HepG2 (cell line): ENCODE results near the gene ZSCAN31. TPM values are rescaled to one million over a fixed set of nuclear protein-coding genes. Genes with fewer than 3 reads are reported as not detected.

Experiments
- CCAR2 ChIP-seq: fragments of 200-400 bp; formaldehyde crosslinking; optimal IDR thresholded peaks from 2 replicates; pipeline ENCODE3; 2018; ENCODE audit warnings: low read depth, mild to moderate bottlenecking, low read length, moderate library complexity
- ESRRA ChIP-seq: sonication (generic); formaldehyde crosslinking; IDR thresholded peaks from 2 replicates; pipeline ENCODE4 v1.5.1; 2020; ENCODE audit warnings: mild to moderate bottlenecking, low read depth, missing genetic modification reagents
- HOXA7 ChIP-seq: sonication (generic); formaldehyde crosslinking; IDR thresholded peaks from 2 replicates; pipeline ENCODE4 v1.8.1; 2022; ENCODE audit warnings: mild to moderate bottlenecking, missing genetic modification reagents, moderate library complexity
- PITX1 ChIP-seq: sonication (generic); formaldehyde crosslinking; IDR thresholded peaks from 2 replicates; pipeline ENCODE4 v1.5.1; 2020; ENCODE audit warnings: mild to moderate bottlenecking, missing genetic modification reagents
- SMARCC2 ChIP-seq: fragments of 450-650 bp; IDR thresholded peaks from 2 replicates; pipeline ENCODE4 v1.6.1; 2017; ENCODE audit warnings: antibody characterized with exemption, mild to moderate bottlenecking
- THAP11 ChIP-seq: IDR thresholded peaks from 2 replicates; pipeline ENCODE4 v1.6.1; 2016; ENCODE audit warnings: missing biosample characterization, missing genetic modification reagents
- ZMYM2 ChIP-seq: sonication (generic); formaldehyde crosslinking; IDR thresholded peaks from 2 replicates; pipeline ENCODE4 v1.8.0; 2022; ENCODE audit warnings: mild to moderate bottlenecking, missing genetic modification reagents
- ZNF569 ChIP-seq: sonication (generic); formaldehyde crosslinking; IDR thresholded peaks from 2 replicates; pipeline ENCODE4 v1.5.0; 2020; ENCODE audit warnings: mild to moderate bottlenecking, missing genetic modification reagents, moderate library complexity, borderline replicate concordance
- polyA plus RNA-seq, 8 experiments: library from polyadenylated mRNA; depleted of rRNA in 3 of 8; stranded (reverse) in 7 of 8; unstranded in 1 of 8; fragments of >200 nt; fragmentation: Illumina TruSeq in 4 of 8; extraction: Trizol in 4 of 8; gene quantifications; 2 replicates each; pipeline versions ENCODE4 v1.2.1 to v1.2.3, GENCODE V29; 2011 to 2016; ENCODE audit warnings: low read depth in 4 of 8, missing spikeins in 1 of 8, mixed read lengths in 1 of 8; ENCODE audit not compliant: insufficient read depth in 1 of 8
- total RNA-seq, 5 experiments: library from RNA; depleted of rRNA; stranded (reverse); fragments of >200 nt; fragmentation: Illumina TruSeq; extraction: Trizol; gene quantifications; 2 replicates each; pipeline ENCODE4 v1.2.3, GENCODE V29; 2016; ENCODE audit warnings: low read depth in 1 of 5
- TF ChIP-seq, protein P1 (sequence below): sonication (generic); formaldehyde crosslinking; IDR thresholded peaks from 2 replicates; pipeline ENCODE4 v1.9.0; 2021; ENCODE audit warnings: missing genetic modification reagents, borderline replicate concordance
- TF ChIP-seq, protein P2 (sequence below): sonication (generic); formaldehyde crosslinking; conservative IDR thresholded peaks from 2 replicates; pipeline ENCODE4 v1.4.0; 2020; ENCODE audit warnings: missing genetic modification reagents
- TF ChIP-seq, protein P3 (sequence below): sonication (generic); formaldehyde crosslinking; conservative IDR thresholded peaks from 2 replicates; pipeline ENCODE4 v1.8.0; 2022; ENCODE audit warnings: low read depth, missing genetic modification reagents
- TF ChIP-seq, protein P4 (sequence below), 2 experiments: fragments of 450-650 bp in 1 of 2; sonication (generic) in 1 of 2; formaldehyde crosslinking in 1 of 2; IDR thresholded peaks; 2 replicates each; pipeline versions ENCODE4 v1.6.1 to v1.8.0; 2016 to 2022; ENCODE audit warnings: antibody characterized with exemption in 1 of 2, mild to moderate bottlenecking in 1 of 2, missing genetic modification reagents in 1 of 2

ZSCAN31 gene
- total and polyA plus RNA-seq, 2 of the 13 experiments (the other 11 are each of a cell fraction or from before 2014, with no cell fraction given) = 5.3 to 6.2 TPM

DNA sequence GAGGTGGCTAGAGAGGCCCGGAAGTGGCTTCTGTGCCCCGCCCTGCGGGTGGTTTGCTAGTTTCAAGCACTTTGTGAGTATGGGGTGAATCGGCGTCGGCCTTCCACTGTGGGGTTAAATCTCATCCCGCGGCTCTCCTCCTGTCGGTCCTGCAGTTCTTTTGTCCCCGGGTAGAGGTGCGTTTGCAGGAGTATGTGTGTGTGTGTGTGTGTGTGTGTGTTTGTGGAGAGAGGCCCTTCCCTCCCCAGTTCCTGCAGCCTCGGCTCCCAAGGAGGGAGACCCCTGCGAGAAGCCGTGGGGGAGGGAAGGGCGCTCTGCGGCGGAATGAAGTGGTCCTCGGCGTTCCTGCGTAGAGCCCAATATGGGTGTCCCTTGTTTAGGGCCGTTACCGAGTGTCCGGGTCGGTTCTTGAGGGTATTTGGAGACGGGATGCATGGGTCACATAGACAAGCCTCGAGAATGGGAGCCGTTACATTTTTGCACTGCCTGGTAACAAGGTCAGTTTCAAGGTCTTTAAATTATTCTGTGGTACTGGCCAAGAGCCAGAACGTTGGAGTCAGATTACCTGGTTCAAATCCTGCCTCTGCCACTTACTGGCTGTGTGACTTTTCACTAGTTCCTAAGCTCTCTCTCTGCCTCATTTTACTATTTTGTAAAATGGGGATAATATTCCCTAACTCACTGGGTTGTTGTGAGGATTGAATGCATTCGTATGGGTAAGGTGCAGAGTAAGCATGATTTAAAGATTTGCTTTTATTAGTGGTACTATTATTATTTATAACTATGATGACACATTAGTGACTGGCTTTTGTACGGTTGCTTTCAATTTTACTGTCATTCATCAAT, 14.2 kb upstream of the ZSCAN31 start, which contains the start of gene ZKSCAN3 (continued):
- TF ChIP-seq, protein P1, sequence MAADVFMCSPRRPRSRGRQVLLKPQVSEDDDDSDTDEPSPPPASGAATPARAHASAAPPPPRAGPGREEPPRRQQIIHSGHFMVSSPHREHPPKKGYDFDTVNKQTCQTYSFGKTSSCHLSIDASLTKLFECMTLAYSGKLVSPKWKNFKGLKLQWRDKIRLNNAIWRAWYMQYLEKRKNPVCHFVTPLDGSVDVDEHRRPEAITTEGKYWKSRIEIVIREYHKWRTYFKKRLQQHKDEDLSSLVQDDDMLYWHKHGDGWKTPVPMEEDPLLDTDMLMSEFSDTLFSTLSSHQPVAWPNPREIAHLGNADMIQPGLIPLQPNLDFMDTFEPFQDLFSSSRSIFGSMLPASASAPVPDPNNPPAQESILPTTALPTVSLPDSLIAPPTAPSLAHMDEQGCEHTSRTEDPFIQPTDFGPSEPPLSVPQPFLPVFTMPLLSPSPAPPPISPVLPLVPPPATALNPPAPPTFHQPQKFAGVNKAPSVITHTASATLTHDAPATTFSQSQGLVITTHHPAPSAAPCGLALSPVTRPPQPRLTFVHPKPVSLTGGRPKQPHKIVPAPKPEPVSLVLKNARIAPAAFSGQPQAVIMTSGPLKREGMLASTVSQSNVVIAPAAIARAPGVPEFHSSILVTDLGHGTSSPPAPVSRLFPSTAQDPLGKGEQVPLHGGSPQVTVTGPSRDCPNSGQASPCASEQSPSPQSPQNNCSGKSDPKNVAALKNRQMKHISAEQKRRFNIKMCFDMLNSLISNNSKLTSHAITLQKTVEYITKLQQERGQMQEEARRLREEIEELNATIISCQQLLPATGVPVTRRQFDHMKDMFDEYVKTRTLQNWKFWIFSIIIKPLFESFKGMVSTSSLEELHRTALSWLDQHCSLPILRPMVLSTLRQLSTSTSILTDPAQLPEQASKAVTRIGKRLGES (CRISPR knock-in tag) = no peak
- no peak for TF ChIP-seq CCAR2
- no peak for TF ChIP-seq ZNF569
- TF ChIP-seq HOXA7 (CRISPR knock-in tag) = no peak
- TF ChIP-seq, protein P2, sequence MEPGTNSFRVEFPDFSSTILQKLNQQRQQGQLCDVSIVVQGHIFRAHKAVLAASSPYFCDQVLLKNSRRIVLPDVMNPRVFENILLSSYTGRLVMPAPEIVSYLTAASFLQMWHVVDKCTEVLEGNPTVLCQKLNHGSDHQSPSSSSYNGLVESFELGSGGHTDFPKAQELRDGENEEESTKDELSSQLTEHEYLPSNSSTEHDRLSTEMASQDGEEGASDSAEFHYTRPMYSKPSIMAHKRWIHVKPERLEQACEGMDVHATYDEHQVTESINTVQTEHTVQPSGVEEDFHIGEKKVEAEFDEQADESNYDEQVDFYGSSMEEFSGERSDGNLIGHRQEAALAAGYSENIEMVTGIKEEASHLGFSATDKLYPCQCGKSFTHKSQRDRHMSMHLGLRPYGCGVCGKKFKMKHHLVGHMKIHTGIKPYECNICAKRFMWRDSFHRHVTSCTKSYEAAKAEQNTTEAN = no peak
- peak; percentile 38; the same call in 1 of the 2 replicates for TF ChIP-seq PITX1 (CRISPR knock-in tag)
- TF ChIP-seq, protein P3, sequence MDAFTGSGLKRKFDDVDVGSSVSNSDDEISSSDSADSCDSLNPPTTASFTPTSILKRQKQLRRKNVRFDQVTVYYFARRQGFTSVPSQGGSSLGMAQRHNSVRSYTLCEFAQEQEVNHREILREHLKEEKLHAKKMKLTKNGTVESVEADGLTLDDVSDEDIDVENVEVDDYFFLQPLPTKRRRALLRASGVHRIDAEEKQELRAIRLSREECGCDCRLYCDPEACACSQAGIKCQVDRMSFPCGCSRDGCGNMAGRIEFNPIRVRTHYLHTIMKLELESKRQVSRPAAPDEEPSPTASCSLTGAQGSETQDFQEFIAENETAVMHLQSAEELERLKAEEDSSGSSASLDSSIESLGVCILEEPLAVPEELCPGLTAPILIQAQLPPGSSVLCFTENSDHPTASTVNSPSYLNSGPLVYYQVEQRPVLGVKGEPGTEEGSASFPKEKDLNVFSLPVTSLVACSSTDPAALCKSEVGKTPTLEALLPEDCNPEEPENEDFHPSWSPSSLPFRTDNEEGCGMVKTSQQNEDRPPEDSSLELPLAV (CRISPR knock-in tag) = no peak
- TF ChIP-seq ZMYM2 (CRISPR knock-in tag) = peak; percentile 79; the same call in 1 of the 2 replicates
- no peak for TF ChIP-seq SMARCC2
- peak; percentile 84 for TF ChIP-seq THAP11
- TF ChIP-seq, protein P4, sequence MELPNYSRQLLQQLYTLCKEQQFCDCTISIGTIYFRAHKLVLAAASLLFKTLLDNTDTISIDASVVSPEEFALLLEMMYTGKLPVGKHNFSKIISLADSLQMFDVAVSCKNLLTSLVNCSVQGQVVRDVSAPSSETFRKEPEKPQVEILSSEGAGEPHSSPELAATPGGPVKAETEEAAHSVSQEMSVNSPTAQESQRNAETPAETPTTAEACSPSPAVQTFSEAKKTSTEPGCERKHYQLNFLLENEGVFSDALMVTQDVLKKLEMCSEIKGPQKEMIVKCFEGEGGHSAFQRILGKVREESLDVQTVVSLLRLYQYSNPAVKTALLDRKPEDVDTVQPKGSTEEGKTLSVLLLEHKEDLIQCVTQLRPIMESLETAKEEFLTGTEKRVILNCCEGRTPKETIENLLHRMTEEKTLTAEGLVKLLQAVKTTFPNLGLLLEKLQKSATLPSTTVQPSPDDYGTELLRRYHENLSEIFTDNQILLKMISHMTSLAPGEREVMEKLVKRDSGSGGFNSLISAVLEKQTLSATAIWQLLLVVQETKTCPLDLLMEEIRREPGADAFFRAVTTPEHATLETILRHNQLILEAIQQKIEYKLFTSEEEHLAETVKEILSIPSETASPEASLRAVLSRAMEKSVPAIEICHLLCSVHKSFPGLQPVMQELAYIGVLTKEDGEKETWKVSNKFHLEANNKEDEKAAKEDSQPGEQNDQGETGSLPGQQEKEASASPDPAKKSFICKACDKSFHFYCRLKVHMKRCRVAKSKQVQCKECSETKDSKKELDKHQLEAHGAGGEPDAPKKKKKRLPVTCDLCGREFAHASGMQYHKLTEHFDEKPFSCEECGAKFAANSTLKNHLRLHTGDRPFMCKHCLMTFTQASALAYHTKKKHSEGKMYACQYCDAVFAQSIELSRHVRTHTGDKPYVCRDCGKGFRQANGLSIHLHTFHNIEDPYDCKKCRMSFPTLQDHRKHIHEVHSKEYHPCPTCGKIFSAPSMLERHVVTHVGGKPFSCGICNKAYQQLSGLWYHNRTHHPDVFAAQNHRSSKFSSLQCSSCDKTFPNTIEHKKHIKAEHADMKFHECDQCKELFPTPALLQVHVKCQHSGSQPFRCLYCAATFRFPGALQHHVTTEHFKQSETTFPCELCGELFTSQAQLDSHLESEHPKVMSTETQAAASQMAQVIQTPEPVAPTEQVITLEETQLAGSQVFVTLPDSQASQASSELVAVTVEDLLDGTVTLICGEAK (IDR thresholded peaks at IDR 0.05) = no peak
- TF ChIP-seq, protein P4 (CRISPR knock-in tag; IDR thresholded peaks at IDR 0.05) = peak; percentile 74; the same call in 1 of the 2 replicates
- TF ChIP-seq ESRRA (CRISPR knock-in tag) = peak; percentile 94
